Mesothelial cell of epicardium (in vitro differentiated cells): ENCODE results near the gene POLRMT. TPM values are rescaled to one million over a fixed set of nuclear protein-coding genes. Genes with fewer than 3 reads are reported as not detected.

Experiments used
- DNase-seq, 2 experiments: peaks; one replicate each; pipeline ENCODE4 v3.0.0; 2021; ENCODE audit warnings: low spot score in 2 of 2; ENCODE audit not compliant: unreplicated experiment in 2 of 2
- H3K27ac Mint-ChIP-seq: 2 replicates; pipeline ENCODE4 v1.8.0; 2021; ENCODE audit warnings: mixed read lengths
- H3K27me3 Mint-ChIP-seq: 2 replicates; pipeline ENCODE4 v1.8.0; 2021; ENCODE audit warnings: low read depth, mixed read lengths
- H3K36me3 Mint-ChIP-seq: 2 replicates; pipeline ENCODE4 v1.8.0; 2021; ENCODE audit warnings: mixed read lengths
- H3K4me1 Mint-ChIP-seq: 2 replicates; pipeline ENCODE4 v1.8.0; 2021; ENCODE audit warnings: mixed read lengths
- H3K4me3 Mint-ChIP-seq: 2 replicates; pipeline ENCODE4 v1.8.0; 2021; ENCODE audit warnings: mild to moderate bottlenecking, moderate library complexity, mixed read lengths
- H3K9me3 Mint-ChIP-seq: 2 replicates; pipeline ENCODE4 v1.8.0; 2021; ENCODE audit warnings: mixed read lengths
- total RNA-seq: library from RNA; stranded (reverse); gene quantifications from 3 replicates; pipeline ENCODE4 v1.2.1, GENCODE V29; 2021
- TF ChIP-seq, protein P1 (sequence below): fragments of 200-600 bp; sonication (generic); IDR thresholded peaks from one replicate; pipeline ENCODE4 v1.5.0; 2021; ENCODE audit warnings: antibody characterized with exemption; ENCODE audit not compliant: unreplicated experiment

Gene POLRMT
- total RNA-seq, 1 donor from 2014 or later: 56.4 TPM

DNA sequence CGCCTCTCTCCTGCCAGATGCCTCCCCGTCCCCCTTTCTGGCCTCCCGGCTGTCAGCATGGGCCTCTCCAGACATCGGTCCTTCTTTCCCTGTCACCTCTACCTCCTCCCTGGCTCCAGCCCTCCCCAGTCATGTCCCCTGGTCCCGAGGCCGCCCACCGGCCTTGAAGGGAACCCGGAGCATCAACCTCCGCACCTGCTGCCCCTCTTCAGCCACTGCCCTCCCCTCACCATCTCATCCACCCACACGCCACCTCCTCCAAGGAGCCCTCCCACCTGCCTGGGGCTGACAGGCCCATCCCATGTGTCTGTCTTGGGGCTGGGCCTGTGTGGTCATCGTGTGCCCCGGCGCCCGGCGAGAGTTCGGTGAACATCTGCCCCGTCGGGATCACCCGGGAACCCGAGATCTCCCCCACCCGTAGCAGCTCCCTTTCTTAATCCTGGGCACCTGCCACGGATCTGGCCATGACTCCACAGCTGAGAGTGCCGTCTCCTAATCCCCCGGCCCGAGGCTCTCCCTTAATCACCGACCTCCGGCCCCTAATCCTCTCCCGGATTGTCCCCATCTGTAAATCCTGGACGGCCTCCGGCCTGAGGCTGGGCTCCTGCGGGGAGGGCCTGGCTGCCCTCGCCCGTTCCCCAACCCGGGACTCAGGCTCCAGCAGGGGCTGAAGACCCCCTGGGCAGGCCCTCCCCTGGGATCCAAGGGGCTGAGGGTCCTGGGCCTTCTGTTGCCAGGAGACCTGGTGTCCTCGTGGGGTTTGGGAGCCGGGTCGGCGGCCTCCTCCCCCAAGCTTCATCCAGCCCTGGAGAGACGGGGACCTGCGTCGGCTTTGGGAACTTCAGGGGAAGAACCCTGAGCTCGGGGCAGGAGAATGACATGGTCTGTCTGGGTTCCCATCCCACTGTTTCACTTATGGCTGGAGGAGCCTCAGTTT is 37.7 kb downstream of the POLRMT start:
- Mint-ChIP-seq H3K27ac (no peak overlapping the region), H3K4me1 (peaks cover 3% of the 10 kb centered on the region), H3K36me3 (no peaks in the 10 kb centered on the region), H3K4me3 (no peak overlapping the region), H3K27me3 (peaks cover 54% of the 10 kb centered on the region), H3K9me3 (no peaks in the 10 kb centered on the region)
- no peak for DNase-seq
- TF ChIP-seq, protein P1, sequence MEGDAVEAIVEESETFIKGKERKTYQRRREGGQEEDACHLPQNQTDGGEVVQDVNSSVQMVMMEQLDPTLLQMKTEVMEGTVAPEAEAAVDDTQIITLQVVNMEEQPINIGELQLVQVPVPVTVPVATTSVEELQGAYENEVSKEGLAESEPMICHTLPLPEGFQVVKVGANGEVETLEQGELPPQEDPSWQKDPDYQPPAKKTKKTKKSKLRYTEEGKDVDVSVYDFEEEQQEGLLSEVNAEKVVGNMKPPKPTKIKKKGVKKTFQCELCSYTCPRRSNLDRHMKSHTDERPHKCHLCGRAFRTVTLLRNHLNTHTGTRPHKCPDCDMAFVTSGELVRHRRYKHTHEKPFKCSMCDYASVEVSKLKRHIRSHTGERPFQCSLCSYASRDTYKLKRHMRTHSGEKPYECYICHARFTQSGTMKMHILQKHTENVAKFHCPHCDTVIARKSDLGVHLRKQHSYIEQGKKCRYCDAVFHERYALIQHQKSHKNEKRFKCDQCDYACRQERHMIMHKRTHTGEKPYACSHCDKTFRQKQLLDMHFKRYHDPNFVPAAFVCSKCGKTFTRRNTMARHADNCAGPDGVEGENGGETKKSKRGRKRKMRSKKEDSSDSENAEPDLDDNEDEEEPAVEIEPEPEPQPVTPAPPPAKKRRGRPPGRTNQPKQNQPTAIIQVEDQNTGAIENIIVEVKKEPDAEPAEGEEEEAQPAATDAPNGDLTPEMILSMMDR: no peak

DNA sequence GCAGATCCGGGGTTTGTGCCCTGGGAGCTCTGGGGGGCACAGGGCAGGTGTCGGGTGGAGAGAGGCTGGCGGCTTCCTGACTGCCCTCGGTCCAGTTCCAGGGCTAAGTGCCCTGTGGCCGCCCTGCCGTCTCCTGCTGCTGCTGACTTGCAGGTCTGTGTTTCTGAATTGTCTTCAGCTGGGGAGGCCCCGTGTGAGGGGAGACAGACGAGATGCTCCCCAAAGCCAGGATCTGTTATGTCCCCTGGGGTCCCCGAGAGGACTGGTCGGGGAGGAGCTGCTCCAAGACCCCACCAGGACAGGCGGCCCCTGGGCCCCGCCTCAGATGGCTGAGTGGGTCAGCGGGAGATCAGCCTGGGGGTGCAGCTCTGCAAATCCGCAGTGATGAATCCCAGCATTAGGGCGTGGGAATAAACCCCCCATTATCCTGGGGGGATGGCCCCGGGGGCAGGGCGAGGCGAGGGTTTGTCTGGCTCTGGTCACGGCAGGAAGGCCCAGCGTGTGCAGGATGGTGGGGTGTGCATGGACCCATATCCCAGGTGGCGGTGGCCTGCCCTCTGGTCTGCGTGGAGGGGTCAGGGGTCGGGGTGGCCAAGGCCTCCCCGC is 39.0 kb downstream of the POLRMT start:
- TF ChIP-seq, protein P1: no peak
- Mint-ChIP-seq H3K27me3 (peaks cover 56% of the 10 kb centered on the region), H3K27ac (no peak overlapping the region), H3K4me1 (peaks cover 3% of the 10 kb centered on the region), H3K4me3 (no peak overlapping the region), H3K9me3 (no peaks in the 10 kb centered on the region), H3K36me3 (no peaks in the 10 kb centered on the region)
- DNase-seq: no peak

DNA sequence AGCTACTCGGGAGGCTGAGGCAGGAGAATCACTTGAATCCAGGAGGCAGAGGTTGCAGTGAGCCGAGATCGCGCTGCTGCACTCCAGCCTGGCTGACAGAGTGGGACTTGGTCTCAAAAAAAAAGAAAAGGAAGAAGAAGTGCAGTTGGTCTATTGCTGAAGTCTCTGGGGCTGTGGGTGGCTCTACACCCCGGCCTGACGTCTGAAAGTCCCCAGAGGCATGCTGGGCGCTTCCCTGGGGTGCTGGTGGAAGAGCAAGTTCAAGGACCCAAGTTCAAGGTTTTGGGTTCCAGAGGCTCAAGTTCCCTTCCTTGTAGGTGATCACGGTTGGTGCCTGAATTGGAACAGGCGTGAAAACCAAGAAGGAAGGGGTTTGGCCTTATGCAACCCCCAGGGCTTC is 39.8 kb downstream of the POLRMT start:
- H3K36me3 Mint-ChIP-seq: no peaks in the 10 kb centered on the region
- DNase-seq: no peak
- no peak overlapping the region for H3K4me3 Mint-ChIP-seq
- H3K9me3 Mint-ChIP-seq: no peaks in the 10 kb centered on the region
- TF ChIP-seq, protein P1: no peak
- no peak overlapping the region for H3K27ac Mint-ChIP-seq
- H3K4me1 Mint-ChIP-seq: peaks cover 5% of the 10 kb centered on the region
- H3K27me3 Mint-ChIP-seq: peaks cover 62% of the 10 kb centered on the region

DNA sequence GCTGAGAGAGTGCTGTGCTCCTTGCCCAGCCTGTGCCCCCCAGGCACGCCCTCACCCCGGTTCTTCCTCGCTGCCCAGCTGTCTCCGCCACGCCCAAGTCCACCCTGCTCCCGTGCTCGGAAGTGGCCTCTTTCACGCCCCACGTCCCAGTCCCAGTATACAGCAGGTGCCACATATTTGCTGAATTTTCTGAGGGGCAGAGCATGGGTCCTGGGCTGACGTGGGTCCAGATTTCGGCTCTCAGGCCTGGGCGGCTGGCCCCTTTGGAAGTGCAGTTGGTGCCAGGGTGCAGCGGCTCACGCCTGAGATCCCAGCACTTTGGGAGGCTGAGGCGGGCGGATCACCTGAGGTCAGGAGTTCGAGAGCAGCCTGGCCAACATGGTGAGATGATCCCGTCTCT is 40.3 kb downstream of the POLRMT start:
- Mint-ChIP-seq H3K9me3 (no peaks in the 10 kb centered on the region), H3K4me3 (no peak overlapping the region), H3K36me3 (no peaks in the 10 kb centered on the region), H3K27me3 (peaks cover 66% of the 10 kb centered on the region), H3K4me1 (peaks cover 5% of the 10 kb centered on the region), H3K27ac (no peak overlapping the region)
- no peak for DNase-seq
- TF ChIP-seq, protein P1: no peak

DNA sequence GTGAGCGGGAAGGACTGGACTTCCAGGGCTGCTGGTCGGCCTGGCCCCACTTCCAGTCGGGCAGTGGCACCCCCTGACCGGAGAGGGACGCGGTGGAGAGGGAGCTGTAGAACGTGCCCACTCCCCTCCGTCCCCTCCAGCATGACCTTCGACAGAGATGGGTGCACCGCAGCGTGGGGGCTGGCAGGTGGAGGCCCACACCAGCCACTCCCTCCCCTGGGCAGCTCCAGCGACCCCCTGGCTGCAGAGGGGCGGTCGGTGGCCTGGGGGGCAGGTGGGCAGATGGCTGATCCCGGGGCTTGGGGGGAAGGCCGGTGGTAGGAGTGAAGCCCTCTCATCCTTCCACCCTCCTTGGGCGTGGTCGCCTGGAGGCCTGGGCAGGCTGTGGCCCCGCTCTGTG is 41.2 kb downstream of the POLRMT start:
- Mint-ChIP-seq H3K9me3 (no peaks in the 10 kb centered on the region), H3K36me3 (no peaks in the 10 kb centered on the region), H3K27me3 (peaks cover 70% of the 10 kb centered on the region), H3K27ac (no peak overlapping the region), H3K4me1 (peaks cover 6% of the 10 kb centered on the region), H3K4me3 (no peak overlapping the region)
- DNase-seq: no peak
- TF ChIP-seq, protein P1: no peak
